GM19397 (cell line): Measurements from ENCODE around the gene LRAT.

ENCODE experiments used
- ATAC-seq: cut with Tn5 transposase; IDR thresholded peaks from one replicate; pipeline ENCODE4 v1.9.1; 2021; ENCODE audit warnings: mild to moderate bottlenecking, moderate library complexity; ENCODE audit not compliant: unreplicated experiment

Gene LRAT

GRCh38 chr4:154760895-154761294 is 17.1 kb downstream of the LRAT start:
- ATAC-seq: no peak

GRCh38 chr4:154778264-154778663 is 34.5 kb downstream of the LRAT start:
- ATAC-seq: no peak

- no peak for ATAC-seq
Observed at GRCh38 chr4:154779362-154779947, 35.7 kb downstream of the LRAT start.

- ATAC-seq: no peak
Observed at GRCh38 chr4:154781126-154781982, 37.6 kb downstream of the LRAT start, which contains the start of gene RBM46. Gene RBM46 (plus strand): TSS chr4:154781272. CDS start chr4:154796753, 15,481 bp downstream.

GRCh38 chr4:154781983-154782293 is 38.1 kb downstream of the LRAT start:
- ATAC-seq: no peak
